ENCODE results near the gene SLC8A1.

Gene SLC8A1

GRCh38 chr2:40380041-40380440 is 71.8 kb downstream of the SLC8A1 start:
- Histone ChIP-seq H3K4me1 (ENCODE audit: control insufficient read depth in 5 of 5, insufficient read depth in 5 of 5, low read length in 5 of 5) (peaks cover 0 to 7% (median 0%) of the 10 kb centered on the region in 5 donors), H3K27ac (ENCODE audit: low read depth, low read length) (no peak overlapping the region), H3K9me3 (ENCODE audit: control insufficient read depth in 5 of 5, low read length in 5 of 5) (peaks cover 4 to 17% (median 13%) of the 10 kb centered on the region in 5 donors), H3K27me3 (ENCODE audit: control insufficient read depth in 5 of 5, insufficient read depth in 4 of 5, low read length in 5 of 5) (no peaks in the 10 kb centered on the region), H3K4me3 (ENCODE audit: low read depth in 1 of 5, low read length in 5 of 5) (no peak overlapping the region), H3K9ac (ENCODE audit: low read length in 5 of 5) (no peak overlapping the region), H3K36me3 (ENCODE audit: control insufficient read depth in 5 of 5, insufficient read depth in 5 of 5, low read length in 5 of 5) (no peaks in the 10 kb centered on the region)

GRCh38 chr2:40374543-40375240 is 77.2 kb downstream of the SLC8A1 start:
- Histone ChIP-seq H3K4me1 (ENCODE audit: control insufficient read depth in 5 of 5, insufficient read depth in 5 of 5, low read length in 5 of 5) (peaks cover 0 to 23% (median 16%) of the 10 kb centered on the region in 5 donors), H3K27ac (ENCODE audit: low read depth, low read length) (no peak overlapping the region), H3K27me3 (ENCODE audit: control insufficient read depth in 5 of 5, insufficient read depth in 4 of 5, low read length in 5 of 5) (no peaks in the 10 kb centered on the region), H3K4me3 (ENCODE audit: low read depth in 1 of 5, low read length in 5 of 5) (no peak overlapping the region), H3K9me3 (ENCODE audit: control insufficient read depth in 5 of 5, low read length in 5 of 5) (no peaks in the 10 kb centered on the region), H3K36me3 (ENCODE audit: control insufficient read depth in 5 of 5, insufficient read depth in 5 of 5, low read length in 5 of 5) (no peaks in the 10 kb centered on the region), H3K9ac (ENCODE audit: low read length in 5 of 5) (no peak overlapping the region)

GRCh38 chr2:40373111-40373510 is 78.8 kb downstream of the SLC8A1 start:
- Histone ChIP-seq H3K27me3 (ENCODE audit: control insufficient read depth in 5 of 5, insufficient read depth in 4 of 5, low read length in 5 of 5) (no peaks in the 10 kb centered on the region), H3K9ac (ENCODE audit: low read length in 5 of 5) (no peak overlapping the region), H3K36me3 (ENCODE audit: control insufficient read depth in 5 of 5, insufficient read depth in 5 of 5, low read length in 5 of 5) (no peaks in the 10 kb centered on the region), H3K4me3 (ENCODE audit: low read depth in 1 of 5, low read length in 5 of 5) (no peak overlapping the region), H3K27ac (ENCODE audit: low read depth, low read length) (peak overlapping the region; percentile 69), H3K9me3 (ENCODE audit: control insufficient read depth in 5 of 5, low read length in 5 of 5) (no peaks in the 10 kb centered on the region), H3K4me1 (ENCODE audit: control insufficient read depth in 5 of 5, insufficient read depth in 5 of 5, low read length in 5 of 5) (peaks cover 0 to 23% (median 16%) of the 10 kb centered on the region in 5 donors)

- H3K27ac ChIP-seq (ENCODE audit: low read depth, low read length): peak overlapping the region; percentile 69
- no peaks in the 10 kb centered on the region for H3K27me3 ChIP-seq (ENCODE audit: control insufficient read depth in 5 of 5, insufficient read depth in 4 of 5, low read length in 5 of 5)
These were observed 79.5 kb downstream of the SLC8A1 start for GRCh38 chr2:40372283-40372985.

GRCh38 chr2:40371525-40372282 is 80.2 kb downstream of the SLC8A1 start:
- Histone ChIP-seq H3K9me3 (ENCODE audit: control insufficient read depth in 5 of 5, low read length in 5 of 5) (no peaks in the 10 kb centered on the region), H3K36me3 (ENCODE audit: control insufficient read depth in 5 of 5, insufficient read depth in 5 of 5, low read length in 5 of 5) (no peaks in the 10 kb centered on the region), H3K4me1 (ENCODE audit: control insufficient read depth in 5 of 5, insufficient read depth in 5 of 5, low read length in 5 of 5) (peaks cover 0 to 23% (median 16%) of the 10 kb centered on the region in 5 donors), H3K27ac (ENCODE audit: low read depth, low read length) (peak overlapping the region; percentile 69), H3K9ac (ENCODE audit: low read length in 5 of 5) (peak overlapping the region in 2 of 5 donors; percentile 8 to 60), H3K4me3 (ENCODE audit: low read depth in 1 of 5, low read length in 5 of 5) (no peak overlapping the region), H3K27me3 (ENCODE audit: control insufficient read depth in 5 of 5, insufficient read depth in 4 of 5, low read length in 5 of 5) (no peaks in the 10 kb centered on the region)

More at GRCh38 chr2:40372283-40372985, 79.5 kb downstream of the SLC8A1 start:
- Histone ChIP-seq H3K4me1 (ENCODE audit: control insufficient read depth in 5 of 5, insufficient read depth in 5 of 5, low read length in 5 of 5) (peaks cover 0 to 23% (median 16%) of the 10 kb centered on the region in 5 donors), H3K9ac (ENCODE audit: low read length in 5 of 5) (peak overlapping the region in 2 of 5 donors; percentile 8 to 60), H3K4me3 (ENCODE audit: low read depth in 1 of 5, low read length in 5 of 5) (no peak overlapping the region), H3K9me3 (ENCODE audit: control insufficient read depth in 5 of 5, low read length in 5 of 5) (no peaks in the 10 kb centered on the region), H3K36me3 (ENCODE audit: control insufficient read depth in 5 of 5, insufficient read depth in 5 of 5, low read length in 5 of 5) (no peaks in the 10 kb centered on the region)

- Histone ChIP-seq H3K27ac (ENCODE audit: low read depth, low read length) (no peak overlapping the region), H3K27me3 (ENCODE audit: control insufficient read depth in 5 of 5, insufficient read depth in 4 of 5, low read length in 5 of 5) (no peaks in the 10 kb centered on the region)
These were observed 81.9 kb downstream of the SLC8A1 start for GRCh38 chr2:40370007-40370395.

GRCh38 chr2:40369267-40370006 is 82.5 kb downstream of the SLC8A1 start:
- peaks cover 0 to 24% (median 22%) of the 10 kb centered on the region in 5 donors for H3K4me1 ChIP-seq (ENCODE audit: control insufficient read depth in 5 of 5, insufficient read depth in 5 of 5, low read length in 5 of 5)
- no peak overlapping the region for H3K4me3 ChIP-seq (ENCODE audit: low read depth in 1 of 5, low read length in 5 of 5)
- H3K9ac ChIP-seq (ENCODE audit: low read length in 5 of 5): no peak overlapping the region
- no peaks in the 10 kb centered on the region for H3K9me3 ChIP-seq (ENCODE audit: control insufficient read depth in 5 of 5, low read length in 5 of 5)
- no peak overlapping the region for H3K27ac ChIP-seq (ENCODE audit: low read depth, low read length)
- H3K27me3 ChIP-seq (ENCODE audit: control insufficient read depth in 5 of 5, insufficient read depth in 4 of 5, low read length in 5 of 5): no peaks in the 10 kb centered on the region
- H3K36me3 ChIP-seq (ENCODE audit: control insufficient read depth in 5 of 5, insufficient read depth in 5 of 5, low read length in 5 of 5): no peaks in the 10 kb centered on the region

More at GRCh38 chr2:40370007-40370395, 81.9 kb downstream of the SLC8A1 start:
- H3K4me3 ChIP-seq (ENCODE audit: low read depth in 1 of 5, low read length in 5 of 5): no peak overlapping the region
- H3K9me3 ChIP-seq (ENCODE audit: control insufficient read depth in 5 of 5, low read length in 5 of 5): no peaks in the 10 kb centered on the region
- H3K9ac ChIP-seq (ENCODE audit: low read length in 5 of 5): no peak overlapping the region
- H3K4me1 ChIP-seq (ENCODE audit: control insufficient read depth in 5 of 5, insufficient read depth in 5 of 5, low read length in 5 of 5): peaks cover 0 to 23% (median 16%) of the 10 kb centered on the region in 5 donors
- H3K36me3 ChIP-seq (ENCODE audit: control insufficient read depth in 5 of 5, insufficient read depth in 5 of 5, low read length in 5 of 5): no peaks in the 10 kb centered on the region

- H3K4me1 ChIP-seq (ENCODE audit: control insufficient read depth in 5 of 5, insufficient read depth in 5 of 5, low read length in 5 of 5): peaks cover 0 to 27% (median 23%) of the 10 kb centered on the region in 5 donors
- H3K9me3 ChIP-seq (ENCODE audit: control insufficient read depth in 5 of 5, low read length in 5 of 5): no peaks in the 10 kb centered on the region
- no peaks in the 10 kb centered on the region for H3K27me3 ChIP-seq (ENCODE audit: control insufficient read depth in 5 of 5, insufficient read depth in 4 of 5, low read length in 5 of 5)
- no peaks in the 10 kb centered on the region for H3K36me3 ChIP-seq (ENCODE audit: control insufficient read depth in 5 of 5, insufficient read depth in 5 of 5, low read length in 5 of 5)
- H3K4me3 ChIP-seq (ENCODE audit: low read depth in 1 of 5, low read length in 5 of 5): no peak overlapping the region
- no peak overlapping the region for H3K9ac ChIP-seq (ENCODE audit: low read length in 5 of 5)
- H3K27ac ChIP-seq (ENCODE audit: low read depth, low read length): no peak overlapping the region
These were observed 84.2 kb downstream of the SLC8A1 start for GRCh38 chr2:40367652-40368051.

- Histone ChIP-seq H3K27ac (ENCODE audit: low read depth, low read length) (no peak overlapping the region), H3K4me3 (ENCODE audit: low read depth in 1 of 5, low read length in 5 of 5) (no peak overlapping the region), H3K9ac (ENCODE audit: low read length in 5 of 5) (no peak overlapping the region), H3K27me3 (ENCODE audit: control insufficient read depth in 5 of 5, insufficient read depth in 4 of 5, low read length in 5 of 5) (no peaks in the 10 kb centered on the region), H3K9me3 (ENCODE audit: control insufficient read depth in 5 of 5, low read length in 5 of 5) (no peaks in the 10 kb centered on the region), H3K36me3 (ENCODE audit: control insufficient read depth in 5 of 5, insufficient read depth in 5 of 5, low read length in 5 of 5) (no peaks in the 10 kb centered on the region), H3K4me1 (ENCODE audit: control insufficient read depth in 5 of 5, insufficient read depth in 5 of 5, low read length in 5 of 5) (peaks cover 0 to 21% (median 17%) of the 10 kb centered on the region in 5 donors)
These were observed 84.9 kb downstream of the SLC8A1 start for GRCh38 chr2:40367032-40367431.
